DND-41 (cell line): Measurements from ENCODE around the gene TIE1.

Source experiments
- EZH2 ChIP-seq: IDR thresholded peaks from 3 replicates; pipeline ENCODE4 v1.6.1; 2012; ENCODE audit warnings: borderline replicate concordance, low read depth, mild to moderate bottlenecking, moderate library complexity, low read length, inconsistent platforms; ENCODE audit not compliant: severe bottlenecking
- TF ChIP-seq, protein P1 (sequence below): IDR thresholded peaks from 2 replicates; pipeline ENCODE4 v1.5.1; 2012; ENCODE audit warnings: borderline replicate concordance, low read length, moderate library complexity, mild to moderate bottlenecking; ENCODE audit not compliant: poor library complexity, severe bottlenecking; ENCODE audit errors: extremely low read depth

DNA sequence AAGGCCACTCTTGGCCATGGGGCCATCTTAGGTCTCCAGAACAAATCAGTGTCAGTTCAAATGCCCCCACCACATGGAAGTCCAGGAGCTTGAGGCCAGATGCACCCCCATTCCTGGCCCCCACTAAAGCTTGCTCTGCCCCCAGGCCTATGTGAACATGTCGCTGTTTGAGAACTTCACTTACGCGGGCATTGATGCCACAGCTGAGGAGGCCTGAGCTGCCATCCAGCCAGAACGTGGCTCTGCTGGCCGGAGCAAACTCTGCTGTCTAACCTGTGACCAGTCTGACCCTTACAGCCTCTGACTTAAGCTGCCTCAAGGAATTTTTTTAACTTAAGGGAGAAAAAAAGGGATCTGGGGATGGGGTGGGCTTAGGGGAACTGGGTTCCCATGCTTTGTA lies 21.7 kb downstream of the TIE1 start:
- TF ChIP-seq EZH2: no peak
- TF ChIP-seq, protein P1, sequence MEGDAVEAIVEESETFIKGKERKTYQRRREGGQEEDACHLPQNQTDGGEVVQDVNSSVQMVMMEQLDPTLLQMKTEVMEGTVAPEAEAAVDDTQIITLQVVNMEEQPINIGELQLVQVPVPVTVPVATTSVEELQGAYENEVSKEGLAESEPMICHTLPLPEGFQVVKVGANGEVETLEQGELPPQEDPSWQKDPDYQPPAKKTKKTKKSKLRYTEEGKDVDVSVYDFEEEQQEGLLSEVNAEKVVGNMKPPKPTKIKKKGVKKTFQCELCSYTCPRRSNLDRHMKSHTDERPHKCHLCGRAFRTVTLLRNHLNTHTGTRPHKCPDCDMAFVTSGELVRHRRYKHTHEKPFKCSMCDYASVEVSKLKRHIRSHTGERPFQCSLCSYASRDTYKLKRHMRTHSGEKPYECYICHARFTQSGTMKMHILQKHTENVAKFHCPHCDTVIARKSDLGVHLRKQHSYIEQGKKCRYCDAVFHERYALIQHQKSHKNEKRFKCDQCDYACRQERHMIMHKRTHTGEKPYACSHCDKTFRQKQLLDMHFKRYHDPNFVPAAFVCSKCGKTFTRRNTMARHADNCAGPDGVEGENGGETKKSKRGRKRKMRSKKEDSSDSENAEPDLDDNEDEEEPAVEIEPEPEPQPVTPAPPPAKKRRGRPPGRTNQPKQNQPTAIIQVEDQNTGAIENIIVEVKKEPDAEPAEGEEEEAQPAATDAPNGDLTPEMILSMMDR: no peak
